GM12874 (cell line): ENCODE measurements around the gene PKNOX2.

Experiments
- TF ChIP-seq, protein P1 (sequence below): IDR thresholded peaks from 2 replicates; pipeline ENCODE4 v1.5.1; 2011; ENCODE audit warnings: low read depth, mild to moderate bottlenecking, control low read depth, low read length, moderate library complexity; ENCODE audit not compliant: insufficient read depth

PKNOX2 gene

DNA sequence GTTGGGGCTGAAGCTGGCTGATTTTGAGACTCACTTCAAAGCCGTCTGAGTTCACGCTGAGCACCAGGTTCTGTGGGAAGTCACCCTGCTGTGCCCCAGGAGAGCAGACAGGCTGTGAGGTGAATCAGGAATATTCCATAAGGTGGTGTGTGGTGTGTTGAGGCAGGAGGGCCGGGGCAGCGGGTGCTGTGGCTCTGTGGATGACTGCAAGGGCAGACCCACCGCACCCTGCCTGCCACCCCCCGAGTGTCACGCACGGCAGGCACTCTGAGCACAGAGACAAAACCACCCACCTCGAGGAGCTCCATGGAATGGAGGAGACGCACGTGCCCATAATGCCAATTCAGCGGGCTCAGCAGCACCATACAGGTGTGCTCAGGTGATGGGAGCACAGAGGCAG is 147.8 kb downstream of the PKNOX2 start:
- TF ChIP-seq, protein P1, sequence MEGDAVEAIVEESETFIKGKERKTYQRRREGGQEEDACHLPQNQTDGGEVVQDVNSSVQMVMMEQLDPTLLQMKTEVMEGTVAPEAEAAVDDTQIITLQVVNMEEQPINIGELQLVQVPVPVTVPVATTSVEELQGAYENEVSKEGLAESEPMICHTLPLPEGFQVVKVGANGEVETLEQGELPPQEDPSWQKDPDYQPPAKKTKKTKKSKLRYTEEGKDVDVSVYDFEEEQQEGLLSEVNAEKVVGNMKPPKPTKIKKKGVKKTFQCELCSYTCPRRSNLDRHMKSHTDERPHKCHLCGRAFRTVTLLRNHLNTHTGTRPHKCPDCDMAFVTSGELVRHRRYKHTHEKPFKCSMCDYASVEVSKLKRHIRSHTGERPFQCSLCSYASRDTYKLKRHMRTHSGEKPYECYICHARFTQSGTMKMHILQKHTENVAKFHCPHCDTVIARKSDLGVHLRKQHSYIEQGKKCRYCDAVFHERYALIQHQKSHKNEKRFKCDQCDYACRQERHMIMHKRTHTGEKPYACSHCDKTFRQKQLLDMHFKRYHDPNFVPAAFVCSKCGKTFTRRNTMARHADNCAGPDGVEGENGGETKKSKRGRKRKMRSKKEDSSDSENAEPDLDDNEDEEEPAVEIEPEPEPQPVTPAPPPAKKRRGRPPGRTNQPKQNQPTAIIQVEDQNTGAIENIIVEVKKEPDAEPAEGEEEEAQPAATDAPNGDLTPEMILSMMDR: no peak

DNA sequence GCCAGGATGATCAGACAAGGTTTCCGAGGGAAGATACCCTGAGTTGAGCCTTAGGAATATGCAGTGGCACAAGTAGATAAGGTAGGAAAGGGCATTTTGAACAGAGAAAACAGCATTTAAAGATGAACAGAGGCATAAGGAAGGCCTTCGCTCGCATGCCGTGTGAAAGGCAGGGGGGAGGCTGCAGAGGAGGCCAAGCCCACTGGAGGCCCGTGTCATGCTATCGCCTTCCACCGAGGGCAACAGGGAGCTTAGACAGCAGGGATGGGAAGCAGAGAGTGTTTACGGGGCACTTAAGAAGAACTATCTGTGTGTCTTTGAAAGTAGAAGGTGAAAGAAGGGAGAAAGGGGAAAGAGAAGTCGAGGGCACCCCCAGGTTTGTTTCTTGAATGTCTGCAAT is 148.3 kb downstream of the PKNOX2 start:
- TF ChIP-seq, protein P1: no peak

DNA sequence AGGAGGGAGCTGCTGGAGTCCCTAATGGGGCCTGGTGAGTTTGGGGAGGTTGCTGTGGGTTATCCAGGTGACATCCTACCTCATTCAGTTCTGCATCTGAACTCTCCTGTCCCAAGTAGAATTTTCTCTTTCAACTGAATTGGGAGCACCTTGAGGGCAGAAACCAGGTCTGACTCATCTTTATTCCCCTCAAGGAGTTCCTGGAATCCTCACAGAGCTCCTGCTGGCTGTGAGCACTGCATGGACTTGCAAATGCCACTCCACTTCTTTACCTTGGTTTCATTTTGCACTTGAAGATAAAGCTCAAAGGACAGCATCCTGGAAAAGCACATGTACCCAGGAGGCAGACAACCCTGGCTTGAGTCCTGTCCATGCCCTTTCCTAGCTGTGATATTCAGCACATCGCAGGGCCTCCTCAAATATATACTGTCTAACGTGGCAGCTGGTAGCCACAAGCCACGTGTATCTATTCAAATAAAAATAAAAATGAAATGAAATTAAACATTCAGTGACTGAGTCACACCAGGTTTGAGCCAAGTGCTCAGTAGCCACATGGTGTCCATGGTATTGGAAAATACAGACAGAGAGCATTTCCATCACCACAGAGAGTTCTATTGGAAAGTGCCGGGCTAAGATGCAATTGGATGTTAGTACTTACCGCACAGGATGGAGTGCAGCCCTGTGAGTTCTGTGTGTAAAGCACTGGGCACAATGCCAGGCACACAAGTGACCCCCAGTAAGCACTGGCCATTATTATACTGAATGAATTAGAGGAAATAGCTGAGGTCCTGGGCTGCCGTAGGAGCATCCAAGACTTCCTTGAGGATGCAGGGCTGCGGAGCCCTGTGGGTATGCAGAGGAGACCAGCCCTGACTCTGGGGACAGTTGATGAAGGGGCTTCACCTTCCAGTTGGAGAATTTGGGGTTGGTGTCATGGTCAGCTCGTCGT is 149.0 kb downstream of the PKNOX2 start:
- TF ChIP-seq, protein P1: no peak

DNA sequence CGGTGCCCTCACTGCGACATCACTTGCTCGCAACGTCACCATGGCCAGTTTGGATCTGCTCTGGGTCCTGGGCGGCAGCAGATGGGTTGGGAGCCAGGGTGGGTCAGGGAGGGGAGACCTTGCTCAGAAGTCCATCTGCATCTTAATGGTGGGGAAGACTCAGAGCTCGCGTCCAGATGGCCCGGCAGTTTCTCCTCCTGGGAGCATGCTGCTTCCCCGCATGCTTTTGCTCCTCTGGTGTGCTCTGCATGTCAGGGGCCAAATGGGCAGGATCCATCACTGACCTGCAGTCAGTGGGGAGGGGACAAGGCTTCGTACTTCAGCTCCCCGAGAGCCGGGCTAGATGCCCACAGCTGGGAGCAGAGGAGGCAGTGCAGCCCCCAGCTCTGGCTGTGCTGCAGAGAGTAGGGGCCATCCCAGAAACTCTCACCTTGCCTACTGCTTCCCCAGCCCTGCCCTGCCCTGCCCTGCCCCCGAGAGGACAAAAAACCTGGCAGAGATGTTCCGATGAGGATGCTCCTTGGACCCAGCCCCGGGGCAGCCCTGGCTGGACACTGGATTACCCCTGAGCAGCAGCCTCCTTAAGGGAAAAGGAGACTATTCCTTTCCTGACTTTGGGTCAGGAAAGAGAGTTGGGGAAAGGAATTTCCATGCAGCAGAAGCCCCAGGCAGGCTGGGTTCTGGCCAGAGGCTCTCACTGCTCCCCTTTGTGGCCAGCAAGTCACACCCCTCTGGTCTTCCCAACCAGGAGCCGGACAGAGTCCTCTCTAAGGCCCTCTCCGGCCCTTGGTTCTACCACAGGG is 149.9 kb downstream of the PKNOX2 start:
- TF ChIP-seq, protein P1: no peak

DNA sequence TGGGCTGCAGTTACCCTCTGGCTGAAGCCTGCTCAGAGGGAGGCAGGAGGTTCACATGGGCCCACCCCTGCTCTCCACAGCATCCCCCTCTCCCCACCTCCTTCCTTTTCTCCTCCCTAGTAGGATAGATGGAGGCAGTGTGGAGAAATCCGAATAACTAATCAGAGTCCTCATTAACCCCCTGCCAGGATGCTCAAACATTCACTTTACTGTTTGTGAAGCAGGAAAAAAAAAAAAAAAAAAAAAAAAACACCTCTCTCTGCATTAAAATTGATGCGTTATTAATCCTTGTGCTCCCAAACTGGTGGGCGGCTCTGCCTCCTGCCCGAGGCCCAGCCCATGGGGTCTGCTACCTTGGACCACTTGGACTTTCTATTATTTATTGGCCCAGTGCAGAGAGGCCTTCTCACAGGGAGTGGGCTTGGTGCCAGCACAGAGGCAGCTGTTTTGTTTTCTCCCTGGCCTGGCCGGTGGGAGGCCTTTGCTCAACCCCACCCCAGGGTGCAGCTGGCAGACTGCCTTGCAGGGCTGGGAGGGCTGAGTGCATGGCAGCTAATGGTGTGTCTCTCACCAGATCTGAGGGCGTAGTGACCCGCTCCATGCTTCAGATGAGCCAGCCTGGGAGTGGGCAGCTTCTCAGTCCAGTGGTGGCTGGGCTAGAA is 150.7 kb downstream of the PKNOX2 start:
- TF ChIP-seq, protein P1: no peak

DNA sequence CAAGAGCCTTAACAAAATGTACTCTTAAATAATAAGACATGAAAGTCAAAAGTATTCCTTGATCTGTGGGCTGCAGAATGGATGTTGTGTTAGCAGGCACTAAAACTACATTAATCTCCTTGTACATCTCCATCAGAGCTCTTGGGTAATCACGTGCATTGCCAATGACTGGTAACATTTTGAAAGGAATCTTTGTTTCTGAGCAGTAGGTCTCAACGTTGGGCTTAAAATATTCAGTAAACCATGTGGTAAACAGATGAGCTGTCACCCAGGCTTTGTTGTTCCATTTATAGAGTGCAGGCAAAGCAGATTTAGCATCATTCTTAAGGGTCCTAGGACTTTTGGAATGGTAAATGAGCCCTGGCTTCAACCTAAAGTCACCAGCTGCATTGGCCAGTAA is 152.9 kb downstream of the PKNOX2 start:
- TF ChIP-seq, protein P1: no peak

DNA sequence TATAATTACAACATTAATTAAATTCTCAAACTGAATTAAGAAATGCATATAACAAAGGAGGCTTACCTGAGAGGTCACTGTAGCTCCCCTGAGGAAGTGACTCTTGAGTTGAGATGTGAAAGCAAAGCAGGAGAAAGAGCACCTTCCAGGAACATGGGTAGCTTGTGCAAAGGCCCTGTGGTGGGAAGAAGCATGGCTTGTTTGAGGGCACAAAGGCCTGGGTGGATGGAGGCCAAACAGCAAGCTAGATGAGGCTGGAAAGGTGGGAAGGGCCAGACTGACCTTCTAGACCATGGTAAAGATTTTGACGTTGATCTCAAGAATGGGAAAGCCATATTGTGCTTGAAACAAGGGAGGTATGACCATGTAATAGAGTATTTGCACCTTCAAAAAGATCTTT is 155.1 kb downstream of the PKNOX2 start:
- TF ChIP-seq, protein P1: no peak
